GM12891 (cell line): ENCODE data around the gene PRDX6. TPM values are rescaled to one million over a fixed set of nuclear protein-coding genes. Genes with fewer than 3 reads are reported as not detected.

ENCODE experiments used
- DNase-seq: peaks from one replicate; pipeline ENCODE4 v3.0.0; 2011; ENCODE audit warnings: low spot score; ENCODE audit not compliant: insufficient read length
- FAIRE-seq: peaks from 2 replicates; lab custom pipeline; 2011; peaks lifted over from hg19 to GRCh38; lab: Jason Lieb, UNC
- PAX5 ChIP-seq: IDR thresholded peaks from 2 replicates; pipeline ENCODE4 v1.6.1; 2011; ENCODE audit warnings: low read length, moderate library complexity, mild to moderate bottlenecking; ENCODE audit not compliant: insufficient read depth, severe bottlenecking
- POLR2A ChIP-seq: IDR thresholded peaks from 2 replicates; pipeline ENCODE4 v1.6.1; 2011; ENCODE audit warnings: low read depth, low read length, control low read depth
- POLR2AphosphoS5 ChIP-seq: IDR thresholded peaks from 2 replicates; pipeline ENCODE4 v1.6.1; 2011; ENCODE audit warnings: low read depth, low read length, control low read depth
- POU2F2 ChIP-seq: IDR thresholded peaks from 2 replicates; pipeline ENCODE4 v1.6.1; 2011; ENCODE audit warnings: low read depth, mild to moderate bottlenecking, control low read depth, low read length, moderate library complexity
- SPI1 ChIP-seq: IDR thresholded peaks from 2 replicates; pipeline ENCODE4 v1.6.1; 2011; ENCODE audit warnings: low read depth, low read length, control low read depth
- TAF1 ChIP-seq: IDR thresholded peaks from 2 replicates; pipeline ENCODE4 v1.6.1; 2011; ENCODE audit warnings: low read depth, low read length, control low read depth
- polyA plus RNA-seq: library from polyadenylated mRNA; unstranded; fragments of >200 nt; gene quantifications from one replicate; pipeline ENCODE4 v1.2.1, GENCODE V29; 2012; ENCODE audit warnings: low read depth, missing spikeins, inconsistent platforms; ENCODE audit not compliant: missing spikeins

Gene PRDX6
- 78.0 TPM for polyA plus RNA-seq

- FAIRE-seq (peak; percentile 5), DNase-seq (peak; percentile 8)
- TF ChIP-seq TAF1 (peak; percentile 67), SPI1 (no peak), POLR2A (peak; percentile 75), PAX5 (no peak), POU2F2 (no peak), POLR2AphosphoS5 (peak; percentile 68)
These were observed at the start of gene PRDX6 for GRCh38 chr1:173477286-173478093. PRDX6 (plus strand) TSS chr1:173477335; CDS start chr1:173477398, 63 bp downstream.

GRCh38 chr1:173429471-173430402 is 47.4 kb upstream of the PRDX6 start:
- TF ChIP-seq POLR2A (no peak), POU2F2 (no peak), TAF1 (no peak), POLR2AphosphoS5 (no peak), PAX5 (no peak), SPI1 (peak; percentile 72)
- DNase-seq: no peak
- peak; percentile 69 for FAIRE-seq

GRCh38 chr1:173430677-173431303 is 46.3 kb upstream of the PRDX6 start:
- TF ChIP-seq TAF1 (no peak), POLR2A (no peak), PAX5 (no peak), POU2F2 (no peak), SPI1 (no peak), POLR2AphosphoS5 (no peak)
- DNase-seq: no peak
- FAIRE-seq: no peak

- FAIRE-seq: peak; percentile 63
- no peak for DNase-seq
- no peak for TF ChIP-seq TAF1
These were observed 45.7 kb upstream of the PRDX6 start for GRCh38 chr1:173431304-173432045.

GRCh38 chr1:173432331-173432730 is 44.8 kb upstream of the PRDX6 start:
- no peak for DNase-seq
- no peak for FAIRE-seq
- TF ChIP-seq POLR2A: no peak
- TF ChIP-seq PAX5: no peak
- TF ChIP-seq POU2F2: no peak
- no peak for TF ChIP-seq TAF1
- TF ChIP-seq SPI1: no peak
- no peak for TF ChIP-seq POLR2AphosphoS5

- DNase-seq (no peak), FAIRE-seq (no peak)
- TF ChIP-seq POU2F2: no peak
- TF ChIP-seq POLR2AphosphoS5: no peak
- TF ChIP-seq SPI1: no peak
- no peak for TF ChIP-seq TAF1
- no peak for TF ChIP-seq POLR2A
- no peak for TF ChIP-seq PAX5
These were observed 43.3 kb upstream of the PRDX6 start for GRCh38 chr1:173433751-173434326.

GRCh38 chr1:173436841-173437428 is 40.2 kb upstream of the PRDX6 start:
- no peak for DNase-seq
- FAIRE-seq: no peak
- TF ChIP-seq POU2F2 (no peak), TAF1 (no peak), POLR2AphosphoS5 (no peak)

- no peak for DNase-seq
- TF ChIP-seq POLR2A: no peak
- TF ChIP-seq SPI1: no peak
- TF ChIP-seq POU2F2: no peak
- TF ChIP-seq PAX5: no peak
- TF ChIP-seq TAF1: no peak
- TF ChIP-seq POLR2AphosphoS5: no peak
- no peak for FAIRE-seq
These were observed 38.5 kb upstream of the PRDX6 start for GRCh38 chr1:173438675-173439074.
